Nucleus accumbens (tissue), 56 donors: ENCODE results near the gene WDR26.

ENCODE experiments used
- DNase-seq, 56 donors: peaks; one replicate each; lab custom pipeline; 2025; lab: John Stamatoyannopoulos, UW

The WDR26 gene

DNA sequence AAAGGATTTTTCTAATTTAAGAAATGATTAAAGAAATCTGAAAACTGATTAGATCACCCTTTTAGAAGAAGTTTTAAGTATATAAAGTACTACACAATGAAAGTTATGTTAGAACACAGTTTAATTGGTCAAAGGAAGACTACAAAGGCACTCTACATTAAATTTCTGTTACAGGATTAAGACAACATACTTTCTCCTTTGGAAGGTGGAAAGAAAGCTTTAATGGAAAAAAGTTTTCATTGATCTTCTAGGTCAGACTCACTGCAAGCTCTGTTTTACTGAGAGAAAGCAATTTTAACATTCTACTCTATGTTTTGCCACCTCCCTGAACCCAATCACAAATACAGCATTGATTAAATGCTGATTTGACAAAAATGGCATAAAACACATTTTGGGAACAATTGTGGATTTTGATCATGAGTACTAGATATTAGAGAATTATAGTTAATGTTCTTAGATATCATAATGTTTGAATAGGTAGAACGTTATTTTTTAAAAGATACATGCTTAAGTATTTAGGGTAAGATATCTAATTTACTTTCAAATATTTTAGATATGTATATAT, 32.0 kb downstream of the WDR26 start:
- DNase-seq: no peak

DNA sequence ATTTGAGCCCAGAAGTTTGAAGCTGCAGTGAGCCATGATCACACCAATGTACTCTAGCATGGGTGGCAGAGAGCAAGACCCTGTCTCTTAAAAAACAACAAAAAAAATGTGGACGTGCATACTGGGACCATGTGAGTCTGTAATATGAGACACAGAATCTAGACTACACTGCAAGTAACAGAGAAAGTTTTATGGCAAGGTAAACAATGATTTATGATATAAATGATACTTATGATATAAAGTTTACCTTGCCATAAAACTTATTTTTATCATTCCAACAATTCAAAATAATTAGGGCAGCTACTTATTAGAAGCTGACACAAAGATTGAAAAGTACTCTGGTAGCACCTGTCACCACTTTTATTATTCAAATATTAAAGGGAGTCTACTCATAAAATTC, 34.7 kb downstream of the WDR26 start:
- no peak for DNase-seq

- no peak for DNase-seq
Measured at GRCh38 chr1:224393294-224393693, 41.3 kb downstream of the WDR26 start.

DNA sequence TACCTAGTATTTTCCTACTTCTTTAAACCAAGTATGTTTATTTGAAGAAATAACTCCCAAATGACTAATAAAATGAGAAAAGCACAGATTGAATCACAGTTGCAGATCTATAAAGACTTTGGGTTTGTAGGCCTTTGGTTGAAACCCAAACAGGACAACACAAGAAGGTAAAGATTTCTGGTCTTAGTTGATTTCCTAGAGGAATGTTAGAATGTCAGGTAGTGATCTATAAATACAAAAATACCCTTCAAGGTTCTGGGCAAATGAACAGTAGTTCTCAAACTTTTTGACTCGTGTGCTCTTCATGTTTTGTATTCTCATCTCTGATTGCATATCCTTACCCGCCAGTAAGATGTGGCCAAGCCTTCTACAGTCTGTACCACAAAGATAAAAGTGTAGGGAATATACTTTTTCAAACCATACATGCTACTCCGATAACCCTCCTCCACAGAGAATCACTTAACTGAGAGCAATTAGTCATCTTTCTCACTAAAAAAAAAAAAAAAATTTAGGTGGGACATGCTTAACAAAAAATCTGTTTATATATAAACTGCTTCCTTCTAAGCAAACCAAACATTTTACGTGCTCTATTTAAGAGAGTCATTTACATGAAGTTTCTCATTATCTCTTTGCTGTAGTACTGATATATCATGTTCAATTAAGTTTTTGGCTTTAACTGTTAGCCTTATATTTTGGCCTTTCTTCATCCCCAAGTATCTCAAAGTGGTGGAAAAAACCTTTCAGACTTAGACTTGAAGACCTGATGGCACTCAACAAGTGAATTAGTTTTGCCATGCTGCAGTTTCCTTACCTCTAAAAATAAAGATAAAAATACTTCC, 42.0 kb downstream of the WDR26 start:
- DNase-seq: no peak

- DNase-seq: no peak
Measured at GRCh38 chr1:224390517-224390916, 44.1 kb downstream of the WDR26 start.

DNA sequence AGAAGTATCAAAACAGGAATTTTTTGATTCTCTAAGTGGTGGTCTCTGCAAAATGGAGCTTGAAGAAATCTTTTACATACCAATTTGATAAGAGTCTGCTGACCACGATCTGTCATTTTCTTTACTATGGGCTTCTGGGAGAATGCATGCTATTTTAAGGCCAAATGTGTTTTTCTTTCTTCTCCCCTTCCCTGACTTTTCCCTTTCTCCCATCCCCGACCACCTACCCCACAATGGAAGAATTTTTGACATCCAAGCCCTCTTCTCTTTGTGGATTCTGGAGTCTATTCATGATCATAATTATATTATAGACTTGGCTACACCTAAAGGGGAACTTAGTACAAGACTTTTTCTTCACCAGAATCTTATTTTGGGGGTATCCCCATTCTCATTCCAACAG, 46.7 kb downstream of the WDR26 start:
- no peak for DNase-seq

DNA sequence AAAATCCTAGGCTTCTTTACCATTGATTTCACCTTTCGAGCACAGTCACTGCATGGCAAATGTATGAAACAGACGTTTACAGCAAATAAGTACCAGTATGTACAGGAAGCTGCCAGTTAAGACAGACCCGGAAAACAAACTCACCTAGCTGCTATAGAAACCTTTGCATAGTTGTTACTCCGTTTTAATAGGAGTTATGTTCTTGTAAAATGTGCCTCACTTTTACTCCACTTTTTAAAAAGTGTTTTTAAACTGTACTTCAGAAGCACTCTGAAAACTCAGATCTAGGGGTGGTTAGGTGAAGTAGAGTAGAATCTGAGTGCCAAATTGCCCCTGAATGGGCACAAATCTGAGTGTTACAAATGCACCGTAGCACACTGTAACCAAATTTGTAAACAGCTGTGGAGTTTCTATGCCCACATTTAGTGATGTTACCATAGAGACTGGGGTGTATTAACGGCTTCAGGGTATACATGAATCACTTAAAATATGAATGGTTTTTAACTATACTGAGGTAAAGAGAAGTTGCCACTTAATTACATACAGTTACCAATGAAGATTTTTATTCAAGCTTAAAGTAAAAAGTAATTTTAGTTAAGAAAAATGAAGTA, 47.2 kb downstream of the WDR26 start:
- DNase-seq: no peak

GRCh38 chr1:224383218-224383617, 51.4 kb downstream of the WDR26 start:
- DNase-seq: no peak

DNA sequence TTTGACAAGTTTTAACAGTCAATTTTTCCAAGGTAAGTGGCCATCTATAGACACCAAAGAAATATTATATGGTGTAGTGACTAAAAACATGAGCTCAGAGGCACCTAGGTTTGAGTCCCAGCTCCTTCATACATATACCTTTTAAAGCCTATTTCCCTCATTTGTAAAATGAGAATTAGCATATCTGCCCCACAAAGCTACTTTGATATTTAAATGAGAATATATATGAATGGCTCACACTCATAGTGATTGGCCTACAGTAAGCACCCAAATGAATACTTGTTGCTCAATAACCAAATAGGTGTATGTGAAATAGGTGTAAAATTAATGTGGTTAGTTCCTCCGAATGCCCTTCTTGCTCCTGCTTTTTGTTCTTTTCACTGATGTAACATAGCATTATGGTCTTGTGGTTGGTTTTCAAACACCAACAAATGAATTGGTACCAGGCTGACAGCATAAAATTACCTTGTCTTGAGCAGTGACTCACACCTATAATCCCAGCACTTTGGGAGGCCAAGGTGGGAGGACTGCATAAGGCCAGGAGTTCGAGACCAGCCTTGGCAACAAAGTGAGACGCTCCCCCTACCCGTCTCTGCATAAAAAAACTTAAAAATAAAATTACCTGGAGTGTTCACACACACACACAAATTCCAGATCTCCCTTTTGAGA, 52.6 kb downstream of the WDR26 start:
- DNase-seq: no peak

DNA sequence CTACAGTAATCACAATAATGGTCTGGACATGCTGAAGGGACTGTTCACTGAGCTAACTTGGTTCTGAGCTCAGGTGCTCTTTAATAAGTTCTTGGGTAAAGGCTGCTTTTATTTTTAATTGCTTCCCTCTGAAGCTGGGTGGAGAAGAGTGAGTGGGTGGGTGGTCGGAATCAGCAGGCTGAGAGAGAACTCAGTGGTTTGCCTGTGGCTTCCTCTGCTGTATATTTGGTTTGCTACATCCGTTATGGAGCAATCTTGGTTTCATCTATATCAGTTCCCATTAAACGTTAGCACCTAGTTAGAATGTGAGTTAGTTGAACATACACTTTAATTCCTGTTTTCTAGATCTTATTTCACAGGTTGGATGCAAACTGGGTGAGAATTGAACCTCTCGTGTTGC, 54.6 kb downstream of the WDR26 start:
- DNase-seq: no peak

DNA sequence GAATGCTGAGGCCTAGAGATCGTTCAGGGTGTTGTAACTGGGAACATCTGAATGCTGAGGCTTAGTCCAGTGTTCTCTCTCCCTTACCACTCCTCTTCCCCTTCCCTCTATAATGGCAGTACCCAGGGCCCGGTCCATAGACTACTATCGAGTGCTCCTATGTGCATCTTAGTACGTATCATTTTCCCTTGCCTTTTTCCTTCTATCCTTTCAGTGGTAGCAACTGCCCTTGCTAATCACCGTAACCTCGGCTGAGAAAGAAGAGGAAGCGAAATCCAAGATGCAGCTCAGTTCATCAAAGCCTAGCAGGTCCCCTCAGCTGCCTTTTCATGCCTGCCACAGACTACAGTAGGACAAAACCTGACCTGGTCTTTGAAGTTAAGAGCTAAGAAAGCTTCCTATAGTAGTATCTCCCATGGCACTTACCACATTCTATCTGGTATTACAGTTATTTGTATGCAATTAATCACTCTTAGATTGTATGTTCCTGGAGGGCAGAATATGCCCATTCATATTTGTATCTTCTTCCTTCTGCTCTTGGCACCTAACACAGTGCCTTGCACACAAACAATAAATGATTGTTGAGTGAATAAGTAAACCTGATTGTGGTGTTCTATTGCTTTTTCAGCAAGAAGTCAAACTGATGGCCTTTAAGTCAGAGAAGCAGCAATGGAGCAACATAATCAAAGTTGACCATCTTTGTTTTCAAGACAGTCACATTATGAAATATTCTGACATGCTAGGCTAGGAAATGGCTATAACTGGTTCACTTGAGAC, 55.6 kb downstream of the WDR26 start:
- DNase-seq: no peak

DNA sequence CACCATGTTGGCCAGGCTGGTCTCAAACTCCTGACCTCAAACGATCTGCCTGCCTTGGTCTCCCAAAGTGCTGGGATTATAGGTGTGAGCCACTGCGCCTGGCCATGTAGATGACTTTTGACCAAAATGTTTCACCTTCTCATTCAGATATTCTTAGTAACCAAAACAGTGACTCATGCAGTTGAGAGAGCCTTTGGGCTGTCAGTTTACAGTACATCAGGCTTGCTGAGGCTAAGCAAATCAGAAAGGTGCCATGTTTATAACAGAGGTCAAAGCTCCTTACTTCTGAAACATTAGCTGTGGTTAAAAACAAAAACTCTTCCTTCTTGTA, 57.0 kb downstream of the WDR26 start:
- DNase-seq: no peak

DNA sequence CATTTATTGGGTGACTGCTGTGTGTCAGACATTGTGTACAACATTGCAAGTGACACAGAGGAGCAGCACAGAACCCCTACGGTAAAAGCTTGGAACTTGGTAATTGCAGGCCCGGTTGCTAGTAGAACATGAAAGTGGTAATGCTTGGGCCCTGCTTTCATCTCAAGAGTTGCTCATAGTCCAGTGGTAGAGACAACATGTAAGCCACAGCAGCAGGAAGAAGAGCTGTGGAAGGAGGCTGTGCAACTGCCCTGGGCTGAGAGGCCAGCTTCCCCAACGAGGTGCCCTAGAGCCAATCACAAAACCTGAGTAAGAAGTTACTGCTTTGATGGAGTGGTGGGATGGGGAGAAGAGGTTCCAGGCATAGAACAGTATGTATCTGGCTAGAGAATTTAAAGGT, 59.5 kb downstream of the WDR26 start:
- no peak for DNase-seq

DNA sequence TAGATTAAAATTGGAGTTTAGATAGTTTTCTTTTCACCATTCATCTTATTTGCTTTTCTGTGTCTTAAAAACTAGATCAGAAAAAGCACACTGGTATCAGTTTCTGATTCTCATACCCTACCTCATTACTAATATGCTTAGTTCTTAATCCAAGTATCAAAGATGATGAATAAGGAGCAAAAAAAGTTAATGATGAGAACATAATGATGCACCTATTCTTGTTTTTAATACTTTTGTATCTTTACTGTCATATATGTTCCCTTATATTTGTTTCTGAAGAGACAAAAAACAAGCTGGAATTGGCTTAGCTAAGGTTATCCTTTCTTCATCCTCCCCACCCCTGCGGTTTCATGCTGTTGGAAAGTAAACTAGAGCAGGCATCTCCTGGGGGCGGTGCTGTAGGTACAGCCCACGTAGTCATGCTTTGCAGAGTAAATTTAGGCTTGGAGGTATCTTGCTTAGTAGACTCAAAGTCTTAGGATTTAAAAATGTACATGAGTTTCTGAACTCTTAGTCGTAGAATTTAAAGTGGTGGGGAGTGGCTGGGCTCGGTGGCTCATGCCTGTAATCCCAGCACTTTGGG, 61.5 kb downstream of the WDR26 start:
- DNase-seq: peak in 10 of 56 donors; percentile 2 to 34 (median 10)

DNA sequence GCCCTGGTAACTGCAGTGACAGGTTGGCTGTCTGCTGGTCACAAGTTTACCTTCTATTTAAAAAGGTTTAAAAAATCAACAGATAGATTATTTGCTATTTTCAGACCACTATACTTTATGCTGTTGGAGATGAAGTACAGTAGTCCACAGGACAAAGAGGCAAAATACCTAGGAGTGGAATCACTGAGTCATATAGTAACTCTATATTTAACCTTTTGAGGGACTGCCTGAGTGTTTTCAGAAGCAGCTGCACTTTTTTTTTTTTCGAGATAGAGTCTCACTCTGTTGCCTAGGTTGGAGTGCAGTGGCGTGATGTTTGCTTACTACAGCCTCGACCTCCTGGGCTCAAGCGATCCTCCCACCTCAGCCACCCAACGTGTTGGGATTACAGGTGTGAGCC, 66.2 kb downstream of the WDR26 start:
- no peak for DNase-seq

- no peak for DNase-seq
Measured at GRCh38 chr1:224359207-224359606, 75.4 kb downstream of the WDR26 start.

DNA sequence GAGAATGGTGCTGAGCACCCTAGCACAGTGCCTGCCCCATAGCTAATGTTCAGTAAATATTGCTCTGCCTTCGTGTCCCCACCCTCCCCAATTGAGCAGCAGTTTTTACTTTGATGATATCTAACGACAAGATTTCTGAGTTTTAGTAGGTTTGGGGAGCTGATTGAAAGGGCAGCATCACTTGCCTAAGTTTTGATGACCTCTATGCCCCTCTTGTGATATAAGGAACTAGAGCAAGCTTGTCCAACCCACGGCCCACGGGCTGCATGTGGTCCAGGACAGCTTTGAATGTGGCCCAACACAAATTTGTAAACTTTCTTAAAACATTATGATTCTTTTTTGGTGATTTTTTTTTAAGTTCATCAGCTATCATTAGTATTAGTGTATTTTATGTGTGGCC, 76.4 kb downstream of the WDR26 start:
- no peak for DNase-seq

- DNase-seq: no peak
Measured at GRCh38 chr1:224357626-224358124, 76.9 kb downstream of the WDR26 start.

DNA sequence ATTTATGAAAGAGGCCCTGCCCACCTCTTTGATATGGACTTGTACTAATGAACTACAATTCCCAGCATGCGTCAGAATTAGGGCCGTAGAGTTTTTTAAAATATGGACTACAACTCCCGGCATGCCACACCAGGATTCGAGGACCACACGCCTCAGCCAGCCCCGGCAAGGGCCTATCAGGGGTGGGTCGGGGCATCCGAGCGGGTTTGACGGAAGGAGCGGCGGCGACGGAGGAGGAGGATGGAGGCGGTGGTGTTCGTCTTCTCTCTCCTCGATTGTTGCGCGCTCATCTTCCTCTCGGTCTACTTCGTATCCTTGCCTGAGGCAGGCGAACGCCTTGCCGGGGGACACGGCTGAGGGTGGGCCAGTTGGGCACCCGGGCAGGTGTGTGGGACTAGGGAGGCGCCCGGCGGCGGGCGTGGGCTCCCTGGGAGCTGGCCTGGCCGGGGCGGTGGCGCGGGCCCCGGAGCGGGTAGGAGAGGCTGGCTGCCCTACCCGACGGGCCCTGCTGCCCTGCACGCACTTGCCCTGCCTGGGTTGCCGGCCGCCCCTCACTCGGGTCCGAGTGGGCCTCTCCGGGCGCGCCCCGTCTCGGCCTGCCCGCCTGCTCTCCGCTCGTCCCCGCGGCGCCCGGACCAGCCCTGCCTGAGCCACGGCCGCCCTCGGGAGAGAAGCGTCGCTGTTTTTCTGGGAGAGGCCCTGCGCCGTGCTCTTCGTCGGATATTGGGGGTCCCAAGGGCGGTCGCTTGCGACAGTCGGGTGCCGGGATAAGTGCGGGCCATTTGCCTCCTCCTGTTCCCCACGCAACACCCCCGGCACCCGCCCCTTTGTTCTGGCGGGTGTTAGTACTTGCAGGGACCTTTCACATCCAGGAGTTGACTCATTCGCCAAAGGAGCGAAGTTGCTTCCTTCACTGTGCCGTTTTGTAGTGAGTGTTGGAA, 77.6 kb downstream of the WDR26 start, which contains the start of gene CNIH4:
Gene CNIH4, plus strand, starts transcription at position 195 of the 941 bp plus-strand sequence. Its CDS starts 46 bp downstream, at position 241.
- DNase-seq: peak; percentile 33 to 96 (median 86)
